Mammary epithelial cell (primary cell): ENCODE measurements around the gene SEMA3D.

Source experiments
- EZH2 ChIP-seq: IDR thresholded peaks from 2 replicates; pipeline ENCODE4 v1.6.1; 2012; ENCODE audit warnings: low read length, inconsistent platforms, borderline replicate concordance
- TF ChIP-seq, protein P1 (sequence below), 2 donors: IDR thresholded peaks in 1 of 2; conservative IDR thresholded peaks in 1 of 2; 2 replicates each; pipeline ENCODE4 v1.5.1; 2011 to 2012; ENCODE audit warnings: inconsistent platforms in 2 of 2, low read length in 2 of 2, mild to moderate bottlenecking in 2 of 2, control low read depth in 1 of 2, low read depth in 1 of 2; ENCODE audit not compliant: insufficient read depth in 1 of 2; ENCODE audit errors: extremely low read depth in 1 of 2

GRCh38 chr7:85201209-85201608 is 14.4 kb upstream of the SEMA3D start:
- TF ChIP-seq, protein P1, sequence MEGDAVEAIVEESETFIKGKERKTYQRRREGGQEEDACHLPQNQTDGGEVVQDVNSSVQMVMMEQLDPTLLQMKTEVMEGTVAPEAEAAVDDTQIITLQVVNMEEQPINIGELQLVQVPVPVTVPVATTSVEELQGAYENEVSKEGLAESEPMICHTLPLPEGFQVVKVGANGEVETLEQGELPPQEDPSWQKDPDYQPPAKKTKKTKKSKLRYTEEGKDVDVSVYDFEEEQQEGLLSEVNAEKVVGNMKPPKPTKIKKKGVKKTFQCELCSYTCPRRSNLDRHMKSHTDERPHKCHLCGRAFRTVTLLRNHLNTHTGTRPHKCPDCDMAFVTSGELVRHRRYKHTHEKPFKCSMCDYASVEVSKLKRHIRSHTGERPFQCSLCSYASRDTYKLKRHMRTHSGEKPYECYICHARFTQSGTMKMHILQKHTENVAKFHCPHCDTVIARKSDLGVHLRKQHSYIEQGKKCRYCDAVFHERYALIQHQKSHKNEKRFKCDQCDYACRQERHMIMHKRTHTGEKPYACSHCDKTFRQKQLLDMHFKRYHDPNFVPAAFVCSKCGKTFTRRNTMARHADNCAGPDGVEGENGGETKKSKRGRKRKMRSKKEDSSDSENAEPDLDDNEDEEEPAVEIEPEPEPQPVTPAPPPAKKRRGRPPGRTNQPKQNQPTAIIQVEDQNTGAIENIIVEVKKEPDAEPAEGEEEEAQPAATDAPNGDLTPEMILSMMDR (conservative IDR thresholded peaks at IDR 0.05 in 1 of 2, IDR thresholded peaks at IDR 0.05 in 1 of 2; ENCODE audit: extremely low read depth in 1 of 2, insufficient read depth in 1 of 2, low read depth in 1 of 2, low read length in 2 of 2), result no peak
- TF ChIP-seq EZH2, result no peak
